Brain microvascular endothelial cell (primary cell): ENCODE measurements around the gene OR2L2.

Source experiments
- DNase-seq: peaks from one replicate; pipeline ENCODE4 v3.0.0-alpha.2; 2020
- H3K27ac ChIP-seq: fragments of 250-450 bp; sonication (Bioruptor Pico); 2 replicates; pipeline ENCODE4 v1.5.1; 2020; ENCODE audit warnings: mild to moderate bottlenecking, moderate library complexity
- H3K27me3 ChIP-seq: fragments of 250-450 bp; sonication (Bioruptor Pico); replicated peaks from 2 replicates; pipeline ENCODE4 v1.5.1; 2020; ENCODE audit warnings: mild to moderate bottlenecking
- H3K36me3 ChIP-seq: fragments of 250-450 bp; sonication (Bioruptor Pico); replicated peaks from 2 replicates; pipeline ENCODE4 v1.5.1; 2020; ENCODE audit warnings: mild to moderate bottlenecking
- H3K4me3 ChIP-seq: 2 replicates; pipeline ENCODE4 v1.5.1; 2011; ENCODE audit warnings: low read depth, mild to moderate bottlenecking, control low read depth, low read length, moderate library complexity
- in situ Hi-C: cut with HindIII; loops from 2 replicates; pipeline ENCODE4 v1.10.0; 2017; ENCODE audit warnings: low sequenced_read_pairs, low pct_ligation_motif_present
- TF ChIP-seq, protein P1 (sequence below): IDR thresholded peaks from 2 replicates; pipeline ENCODE4 v1.5.1; 2011; ENCODE audit warnings: low read depth, mild to moderate bottlenecking, moderate library complexity, low read length, control low read depth, inconsistent platforms; ENCODE audit errors: missing control alignments

Gene OR2L2, protein sequence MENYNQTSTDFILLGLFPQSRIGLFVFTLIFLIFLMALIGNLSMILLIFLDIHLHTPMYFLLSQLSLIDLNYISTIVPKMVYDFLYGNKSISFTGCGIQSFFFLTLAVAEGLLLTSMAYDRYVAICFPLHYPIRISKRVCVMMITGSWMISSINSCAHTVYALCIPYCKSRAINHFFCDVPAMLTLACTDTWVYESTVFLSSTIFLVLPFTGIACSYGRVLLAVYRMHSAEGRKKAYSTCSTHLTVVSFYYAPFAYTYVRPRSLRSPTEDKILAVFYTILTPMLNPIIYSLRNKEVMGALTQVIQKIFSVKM

DNA sequence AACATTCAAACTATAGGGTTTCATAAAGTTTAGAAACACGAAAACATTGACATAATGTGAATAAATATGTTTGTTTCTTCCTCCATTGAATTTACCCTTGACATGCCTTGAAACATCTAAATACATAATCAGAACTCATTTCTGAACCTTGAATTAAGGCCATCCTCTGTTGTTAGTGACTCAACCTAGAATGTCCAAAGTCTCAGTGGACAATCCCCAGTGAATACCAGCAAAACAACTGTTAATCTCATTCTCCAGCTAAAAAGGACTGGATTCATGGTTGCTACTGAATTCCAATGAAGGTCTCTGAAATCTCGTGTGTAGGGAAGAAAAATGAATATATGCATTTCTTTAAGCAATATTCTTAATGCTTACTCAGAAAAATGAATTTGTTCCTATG lies at the start of gene OR2L2:
Gene OR2L2 (plus strand): TSS at position 301 of the 400 bp plus-strand sequence. CDS start 8,198 bp downstream, outside the sequence.
- Histone ChIP-seq H3K27ac (no peak within 1 kb of the TSS), H3K27me3 (no peaks in the 10 kb centered on the region), H3K36me3 (no peaks in the 10 kb centered on the region), H3K4me3 (no peak within 1 kb of the TSS)
- in situ Hi-C loops, result no loop called here
- TF ChIP-seq, protein P1, sequence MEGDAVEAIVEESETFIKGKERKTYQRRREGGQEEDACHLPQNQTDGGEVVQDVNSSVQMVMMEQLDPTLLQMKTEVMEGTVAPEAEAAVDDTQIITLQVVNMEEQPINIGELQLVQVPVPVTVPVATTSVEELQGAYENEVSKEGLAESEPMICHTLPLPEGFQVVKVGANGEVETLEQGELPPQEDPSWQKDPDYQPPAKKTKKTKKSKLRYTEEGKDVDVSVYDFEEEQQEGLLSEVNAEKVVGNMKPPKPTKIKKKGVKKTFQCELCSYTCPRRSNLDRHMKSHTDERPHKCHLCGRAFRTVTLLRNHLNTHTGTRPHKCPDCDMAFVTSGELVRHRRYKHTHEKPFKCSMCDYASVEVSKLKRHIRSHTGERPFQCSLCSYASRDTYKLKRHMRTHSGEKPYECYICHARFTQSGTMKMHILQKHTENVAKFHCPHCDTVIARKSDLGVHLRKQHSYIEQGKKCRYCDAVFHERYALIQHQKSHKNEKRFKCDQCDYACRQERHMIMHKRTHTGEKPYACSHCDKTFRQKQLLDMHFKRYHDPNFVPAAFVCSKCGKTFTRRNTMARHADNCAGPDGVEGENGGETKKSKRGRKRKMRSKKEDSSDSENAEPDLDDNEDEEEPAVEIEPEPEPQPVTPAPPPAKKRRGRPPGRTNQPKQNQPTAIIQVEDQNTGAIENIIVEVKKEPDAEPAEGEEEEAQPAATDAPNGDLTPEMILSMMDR, result no peak
- no peak for DNase-seq

DNA sequence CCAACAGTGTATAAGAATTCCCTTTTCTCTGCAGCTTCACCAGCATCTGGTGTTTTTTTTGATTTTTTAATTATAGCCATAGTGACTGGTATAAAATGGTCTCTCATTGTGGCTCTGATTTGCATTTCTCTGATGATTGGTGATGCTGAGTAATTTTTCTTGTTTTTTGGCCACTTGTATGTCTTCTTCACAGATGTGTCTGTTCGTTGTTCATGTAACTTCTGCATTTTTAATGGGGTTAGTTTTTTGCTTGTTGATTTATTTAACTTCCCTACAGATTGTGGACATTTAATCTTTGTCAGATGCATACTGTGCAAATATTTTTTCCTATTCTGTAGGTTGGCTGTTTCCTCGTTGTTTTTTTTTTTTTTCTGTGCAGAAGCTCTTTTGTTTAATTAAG lies 36.9 kb upstream of the OR2L2 start:
- TF ChIP-seq, protein P1, result no peak
- no peak overlapping the region for H3K27ac ChIP-seq
- H3K4me3 ChIP-seq, result no peak overlapping the region
- no peak for DNase-seq
- no peaks in the 10 kb centered on the region for H3K27me3 ChIP-seq
- H3K36me3 ChIP-seq, result no peaks in the 10 kb centered on the region
- in situ Hi-C loops, result no loop called here

DNA sequence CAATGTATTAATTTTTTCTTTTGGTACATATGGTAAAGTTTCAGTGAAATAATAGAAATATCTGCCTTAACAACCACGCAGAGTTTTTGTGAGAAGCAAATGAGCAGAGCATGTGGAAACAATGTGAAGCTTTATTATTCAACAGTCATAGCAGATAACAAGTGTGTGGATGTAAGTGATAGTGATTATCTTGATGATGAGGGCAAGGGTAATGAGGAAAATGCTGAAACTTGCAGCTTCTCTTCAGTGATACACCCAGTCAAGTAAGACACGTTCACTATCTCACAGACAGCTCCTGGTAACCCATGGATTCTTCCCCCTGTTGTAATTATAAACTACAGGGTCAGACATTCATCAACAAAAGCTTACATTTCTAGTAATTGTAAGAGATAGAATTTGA lies 31.1 kb upstream of the OR2L2 start:
- Histone ChIP-seq H3K4me3 (no peak overlapping the region), H3K27ac (no peak overlapping the region), H3K36me3 (no peaks in the 10 kb centered on the region), H3K27me3 (no peaks in the 10 kb centered on the region)
- TF ChIP-seq, protein P1, result no peak
- in situ Hi-C loops, result no loop called here
- no peak for DNase-seq

DNA sequence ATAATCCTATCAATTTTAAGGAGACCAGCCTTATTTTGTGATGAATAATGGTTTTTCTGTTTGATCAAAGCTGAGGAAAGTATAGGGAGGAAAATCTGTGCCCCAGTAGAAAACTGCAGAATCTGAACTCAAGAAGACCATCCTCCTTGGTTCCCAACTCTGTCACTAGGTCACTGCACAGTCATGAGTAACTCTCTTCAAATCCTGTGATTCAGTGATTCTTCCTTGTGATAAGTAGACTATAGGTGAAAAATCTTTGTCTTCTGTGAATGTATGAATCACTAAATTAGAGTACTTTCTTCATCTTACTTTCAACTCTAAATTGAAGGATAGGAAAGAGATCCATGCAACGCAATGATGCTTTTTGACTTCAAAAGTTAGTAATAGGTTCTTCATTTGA lies 29.7 kb upstream of the OR2L2 start:
- DNase-seq, result no peak
- TF ChIP-seq, protein P1, result no peak
- Histone ChIP-seq H3K27ac (no peak overlapping the region), H3K27me3 (no peaks in the 10 kb centered on the region), H3K4me3 (no peak overlapping the region), H3K36me3 (no peaks in the 10 kb centered on the region)
- in situ Hi-C loops, result no loop called here

DNA sequence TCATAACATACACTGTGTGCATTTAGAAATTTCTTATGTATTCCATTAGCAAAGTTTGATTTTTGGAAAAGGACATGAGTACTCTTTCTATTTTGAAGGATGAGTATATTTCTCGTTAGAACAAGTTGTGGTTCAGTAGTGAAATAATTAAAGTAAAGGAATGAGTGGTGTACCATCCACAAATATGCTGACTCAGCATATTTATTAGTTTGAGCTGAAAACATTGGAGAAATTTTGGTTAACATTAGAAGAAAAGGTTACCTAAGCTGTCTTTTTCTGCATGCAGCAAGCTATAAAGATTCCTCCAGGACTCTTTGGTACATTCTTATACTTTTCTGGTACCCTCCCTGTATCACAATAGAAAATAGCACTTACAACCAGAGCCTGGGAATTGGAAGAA lies 22.1 kb upstream of the OR2L2 start:
- in situ Hi-C loops, result no loop called here
- Histone ChIP-seq H3K4me3 (no peak overlapping the region), H3K27me3 (no peaks in the 10 kb centered on the region), H3K36me3 (no peaks in the 10 kb centered on the region), H3K27ac (no peak overlapping the region)
- TF ChIP-seq, protein P1, result no peak
- DNase-seq, result no peak

DNA sequence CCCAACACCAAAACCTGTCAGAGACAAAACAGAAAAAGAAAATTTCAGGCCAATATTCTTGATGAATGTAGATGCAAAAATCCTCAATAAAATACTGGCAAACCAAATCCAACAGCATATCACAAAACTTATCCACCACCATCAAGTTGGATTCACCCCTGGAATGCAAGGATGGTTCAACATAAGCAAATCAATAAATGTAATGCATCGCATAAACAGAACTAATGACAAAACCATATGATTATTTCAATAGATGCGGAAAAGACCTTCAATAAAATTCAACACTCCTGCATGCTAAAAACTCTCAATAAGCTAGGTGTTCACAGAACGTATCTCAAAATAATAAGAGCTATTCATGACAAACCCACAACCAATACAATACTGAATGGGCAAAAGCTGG lies 20.2 kb upstream of the OR2L2 start:
- Histone ChIP-seq H3K27ac (no peak overlapping the region), H3K36me3 (no peaks in the 10 kb centered on the region), H3K27me3 (no peaks in the 10 kb centered on the region), H3K4me3 (no peak overlapping the region)
- in situ Hi-C loops, result no loop called here
- TF ChIP-seq, protein P1, result no peak
- no peak for DNase-seq
